Transverse colon (tissue), 4 donors: Measurements from ENCODE around the gene CDKL5.

Experiments used
- CTCF ChIP-seq, 5 experiments: fragments of 200-600 bp in 3 of 5; fragments of 450-650 bp in 2 of 5; sonication (generic) in 3 of 5; IDR thresholded peaks; 1 replicate in 2 of 5; 2 replicates in 3 of 5; pipeline ENCODE4 v1.5.1; 2016 to 2017; ENCODE audit warnings: antibody characterized with exemption in 5 of 5, inconsistent platforms in 3 of 5, mild to moderate bottlenecking in 2 of 5, moderate library complexity in 1 of 5
- POLR2A ChIP-seq: fragments of 450-650 bp; IDR thresholded peaks from one replicate; pipeline ENCODE4 v1.6.1; 2016; ENCODE audit warnings: antibody characterized with exemption, mild to moderate bottlenecking, moderate library complexity
- POLR2AphosphoS5 ChIP-seq, 3 donors: sonication (generic); formaldehyde crosslinking; IDR thresholded peaks; one replicate each; pipeline ENCODE4 v1.6.1; 2016; ENCODE audit warnings: antibody characterized with exemption in 3 of 3

- TF ChIP-seq CTCF (IDR thresholded peaks at IDR 0.05) (no peak), POLR2AphosphoS5 (IDR thresholded peaks at IDR 0.05) (no peak), POLR2A (no peak)
These were observed 154.1 kb downstream of the CDKL5 start for GRCh38 chrX:18579495-18579894.
